K562 (cell line): Measurements from ENCODE around the gene CACNA2D2. TPM values are rescaled to one million over a fixed set of nuclear protein-coding genes. Genes with fewer than 3 reads are reported as not detected.

Source experiments
- ATAC-seq: fragments of 200-7000 bp; cut with Tn5 transposase; 3 replicates; pipeline ENCODE4 v1.9.1; 2020; ENCODE audit warnings: moderate library complexity
- BruUV-seq: library from RNA; stranded (reverse); fragments of 400-500 nt; replicated peaks from 2 replicates; lab custom pipeline; 2021; lab: Mats Ljungman, UMichigan
- CTCF ChIA-PET: fragments of 300-600 bp; formaldehyde crosslinking; extraction: SDS; loops from one replicate; lab custom pipeline; 2021; ENCODE audit warnings: low intra/inter-chr PET ratio; lab: Yijun Ruan, JAX
- POLR2A ChIA-PET: fragments of 300-600, 350-650 bp; sonication (Branson Sonifier 250); formaldehyde crosslinking; extraction: SDS; loops from one replicate; lab custom pipeline; 2021; ENCODE audit warnings: antibody characterized with exemption, inconsistent platforms; lab: Yijun Ruan, JAX
- DNase-seq, 4 experiments: peaks; one replicate each; pipeline versions ENCODE4 v3.0.0 to v3.0.0-alpha.2; 2011 to 2018; ENCODE audit warnings: low spot score in 3 of 4, mixed read lengths in 3 of 4; ENCODE audit errors: extremely low read depth in 1 of 4
- FAIRE-seq: peaks from 2 replicates; lab custom pipeline; 2011; peaks lifted over from hg19 to GRCh38; lab: Jason Lieb, UNC
- H2AFZ ChIP-seq: 2 replicates; pipeline ENCODE4 v1.6.0; 2011; ENCODE audit warnings: low read depth, low read length, control low read depth, inconsistent platforms
- H3K27ac ChIP-seq: fragments of 200-600 bp; 3 replicates; pipeline ENCODE4 v1.8.0; 2011; ENCODE audit warnings: low read depth, mild to moderate bottlenecking, control low read depth, inconsistent platforms, low read length, moderate library complexity, mixed read lengths; ENCODE audit errors: extremely low read depth
- H3K27me3 ChIP-seq, 2 experiments: fragments of 300-600 bp in 1 of 2; 2 replicates in 1 of 2; 3 replicates in 1 of 2; pipeline versions ENCODE4 v1.6.0 to v1.8.0; 2011; ENCODE audit warnings: inconsistent platforms in 2 of 2, low read length in 2 of 2, mild to moderate bottlenecking in 1 of 2, mixed read lengths in 1 of 2, moderate library complexity in 1 of 2; ENCODE audit not compliant: control insufficient read depth in 2 of 2, insufficient read depth in 2 of 2
- H3K36me3 ChIP-seq: fragments of 300-600 bp; 3 replicates; pipeline ENCODE4 v1.8.0; 2011; ENCODE audit warnings: mild to moderate bottlenecking, low read length, inconsistent platforms; ENCODE audit not compliant: control insufficient read depth, insufficient read depth
- H3K4me1 ChIP-seq, 2 experiments: fragments of 200-600 bp in 1 of 2; replicated peaks in 1 of 2; 2 replicates in 1 of 2; 3 replicates in 1 of 2; pipeline versions ENCODE4 v1.5.1 to v1.8.0; 2011; ENCODE audit warnings: inconsistent platforms in 2 of 2, low read length in 2 of 2, mild to moderate bottlenecking in 1 of 2, mixed read lengths in 1 of 2, moderate library complexity in 1 of 2; ENCODE audit not compliant: control insufficient read depth in 2 of 2, insufficient read depth in 2 of 2
- H3K4me2 ChIP-seq: 2 replicates; pipeline ENCODE4 v1.6.1; 2011; ENCODE audit warnings: low read length, control low read depth, inconsistent platforms, mixed read lengths; ENCODE audit not compliant: insufficient read depth
- H3K4me3 ChIP-seq: fragments of 200-600 bp; sonication (generic), shearing (Covaris generic); 2 replicates; pipeline ENCODE4 v1.5.1; 2016; ENCODE audit warnings: control low read depth, inconsistent platforms
- H3K79me2 ChIP-seq: fragments of 200-600 bp; 3 replicates; pipeline ENCODE4 v1.8.0; 2011; ENCODE audit warnings: low read length, inconsistent platforms; ENCODE audit not compliant: control insufficient read depth, insufficient read depth
- H3K9ac ChIP-seq, 2 experiments: 2 replicates each; pipeline versions ENCODE4 v1.6.0 to v1.6.1; 2011; ENCODE audit warnings: low read depth in 2 of 2, low read length in 2 of 2, control low read depth in 1 of 2, inconsistent platforms in 1 of 2, mild to moderate bottlenecking in 1 of 2, mixed read lengths in 1 of 2; ENCODE audit not compliant: insufficient read depth in 1 of 2
- H3K9me1 ChIP-seq: one replicate; pipeline ENCODE4 v1.6.0; 2011; ENCODE audit warnings: inconsistent platforms, mild to moderate bottlenecking, low read length, moderate library complexity; ENCODE audit not compliant: control insufficient read depth, insufficient read depth
- H3K9me3 ChIP-seq: replicated peaks from 2 replicates; pipeline ENCODE4 v1.5.1; 2011; ENCODE audit warnings: low read depth, low read length, inconsistent platforms; ENCODE audit not compliant: control insufficient read depth, insufficient read depth
- H4K20me1 ChIP-seq: replicated peaks from 2 replicates; pipeline ENCODE4 v1.6.1; 2011; ENCODE audit warnings: low read length, inconsistent platforms, mixed read lengths; ENCODE audit not compliant: control insufficient read depth, insufficient read depth
- FIP1L1 ChIP-seq: fragments of 200-400 bp; formaldehyde crosslinking; IDR thresholded peaks from 2 replicates; pipeline ENCODE4 v1.6.1; 2018; ENCODE audit warnings: mild to moderate bottlenecking, low read depth, low read length; ENCODE audit not compliant: poor library complexity, severe bottlenecking
- FOXP1 ChIP-seq: sonication (generic); formaldehyde crosslinking; IDR thresholded peaks from 2 replicates; pipeline ENCODE4 v1.8.0; 2022; ENCODE audit warnings: mild to moderate bottlenecking, missing genetic modification reagents
- MCM3 ChIP-seq: fragments of 450-650 bp; IDR thresholded peaks from 2 replicates; pipeline ENCODE4 v1.6.1; 2016
- MEIS2 ChIP-seq: fragments of 450-650 bp; IDR thresholded peaks from 2 replicates; pipeline ENCODE4 v1.6.1; 2014; ENCODE audit warnings: mild to moderate bottlenecking; ENCODE audit not compliant: partially characterized antibody
- NFIC ChIP-seq: fragments of 450-650 bp; IDR thresholded peaks from 2 replicates; pipeline ENCODE4 v1.6.1; 2017; ENCODE audit warnings: mild to moderate bottlenecking, inconsistent platforms
- RBM25 ChIP-seq: fragments of 200-400 bp; formaldehyde crosslinking; IDR thresholded peaks from 2 replicates; pipeline ENCODE4 v1.6.1; 2018; ENCODE audit warnings: low read length, low read depth, moderate library complexity; ENCODE audit not compliant: severe bottlenecking
- RUNX1 ChIP-seq: sonication (generic); IDR thresholded peaks from 2 replicates; pipeline ENCODE4 v1.6.1; 2016; ENCODE audit warnings: antibody characterized with exemption, low read depth
- ZBTB7A ChIP-seq: IDR thresholded peaks from 2 replicates; pipeline ENCODE4 v1.6.1; 2011; ENCODE audit warnings: low read depth, mild to moderate bottlenecking, low read length, moderate library complexity, borderline replicate concordance; ENCODE audit not compliant: control insufficient read depth
- ZNF324 ChIP-seq: fragments of 250-450 bp; sonication (Bioruptor Pico); IDR thresholded peaks from 2 replicates; pipeline ENCODE4 v1.4.0; 2020; ENCODE audit warnings: mild to moderate bottlenecking
- ZNF77 ChIP-seq: fragments of 250-450 bp; sonication (Bioruptor Pico); IDR thresholded peaks from 2 replicates; pipeline ENCODE4 v1.5.0; 2020
- ZSCAN29 ChIP-seq: fragments of 450-650 bp; IDR thresholded peaks from 2 replicates; pipeline ENCODE4 v1.6.1; 2017
- WGBS: fragments of 100-300 bp; shearing (Covaris generic); methylation state at CpG from one replicate; pipeline ENCODE4 v1.1.6; 2016; ENCODE audit warnings: low coverage, mixed read lengths; ENCODE audit not compliant: insufficient coverage; ENCODE audit errors: missing lambda C conversion rate; 5-methylcytosine and 5-hydroxymethylcytosine counted together
- in situ Hi-C: fragments of 300-500 bp; cut with MboI; formaldehyde crosslinking; loops from 4 replicates; pipeline ENCODE4 v1.15.0; 2018; ENCODE audit warnings: inconsistent platforms, mixed read lengths
- intact Hi-C: fragments of 100-400 bp; cut with micrococcal nuclease; formaldehyde crosslinking; loops from 2 replicates; pipeline ENCODE4 v1.14.2; 2022
- polyA plus RNA-seq, 8 experiments: library from polyadenylated mRNA; depleted of rRNA in 4 of 8; stranded (reverse) in 5 of 8; unstranded in 3 of 8; fragments of >200 nt; fragmentation: Nextera tagmentation in 2 of 8; fragmentation: Illumina TruSeq in 1 of 8; extraction: Ambion mirVana in 2 of 8; extraction: Trizol in 1 of 8; gene quantifications; 2 replicates each; pipeline versions ENCODE4 v1.2.1 to v1.2.3, GENCODE V29; 2011 to 2014; ENCODE audit warnings: inconsistent platforms in 1 of 8, missing spikeins in 1 of 8
- total RNA-seq, 7 experiments: library from RNA; depleted of rRNA in 6 of 7; stranded (reverse); fragments of >200 nt in 6 of 7; fragmentation: Illumina TruSeq in 2 of 7; extraction: Trizol in 2 of 7; gene quantifications; 2 replicates each; pipeline versions ENCODE4 v1.2.1 to v1.2.3, GENCODE V29; 2011 to 2021; ENCODE audit warnings: low replicate concordance in 1 of 7
- TF ChIP-seq, protein P1 (sequence below): fragments of 250-450 bp; sonication (Bioruptor Pico); IDR thresholded peaks from 2 replicates; pipeline ENCODE4 v1.8.0; 2022; ENCODE audit warnings: inconsistent platforms, mild to moderate bottlenecking, moderate library complexity, borderline replicate concordance
- TF ChIP-seq, protein P2 (sequence below): sonication (generic); formaldehyde crosslinking; IDR thresholded peaks from 2 replicates; pipeline ENCODE4 v1.5.0; 2020; ENCODE audit warnings: missing genetic modification reagents

CACNA2D2 gene
- total and polyA plus RNA-seq, 9 of the 15 experiments (the other 6 are each of a cell fraction or from before 2014, with no cell fraction given) = 0.11 to 0.58 (median 0.36) TPM; not detected in 2

DNA sequence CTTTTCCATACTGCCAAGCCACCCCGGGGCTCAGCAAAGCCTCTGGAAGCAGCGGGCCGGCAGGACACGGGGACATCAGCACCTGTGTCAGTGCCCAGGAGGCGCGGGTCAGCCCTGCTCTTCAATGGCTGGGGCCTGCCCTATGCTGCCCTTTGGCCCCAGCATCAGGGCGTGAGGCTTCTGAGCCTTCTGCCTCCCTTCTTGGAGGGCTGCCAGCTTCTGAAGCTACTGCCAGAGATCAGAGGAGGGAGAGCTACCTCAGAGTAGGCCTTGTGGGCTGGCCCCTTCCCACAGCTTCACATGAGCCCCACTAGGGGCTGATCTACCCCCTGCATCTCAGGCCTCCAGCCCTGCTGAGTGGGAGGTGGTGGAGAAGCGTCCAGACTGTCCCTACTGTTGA is 131.1 kb downstream of the CACNA2D2 start:
- Histone ChIP-seq H3K4me3 (no peak overlapping the region), H2AFZ (no peak overlapping the region), H3K4me1 (peaks cover 13 to 41% of the 10 kb centered on the region in 2 experiments; a peak in 4 of 5 replicates), H3K36me3 (no peaks in the 10 kb centered on the region), H3K27me3 (no peaks in the 10 kb centered on the region), H3K4me2 (no peak overlapping the region), H3K79me2 (no peaks in the 10 kb centered on the region), H4K20me1 (no peaks in the 10 kb centered on the region), H3K9ac (peak overlapping the region in 1 of 2 experiments; percentile 71; a peak in 2 of 4 replicates), H3K9me1 (no peaks in the 10 kb centered on the region), H3K27ac (no peak overlapping the region), H3K9me3 (no peaks in the 10 kb centered on the region)
- BruUV-seq = no TSS peak
- FAIRE-seq (peak; percentile 78), ATAC-seq (peak; percentile 69), DNase-seq (peak; percentile 60 to 70 (median 66))
- WGBS = 6% methylated on average over 8 of the region's 8 CpGs
- ChIA-PET POLR2A (no interaction called here), CTCF (no interaction called here)
- in situ Hi-C loops (no loop called here), intact Hi-C loops (loop anchor here (5.0 kb wide), 1 partner anchor 170 kb away; no protein-coding TSS in a partner anchor)
- TF ChIP-seq ZNF77 (CRISPR knock-in tag) (no peak), FOXP1 (CRISPR knock-in tag) (no peak), RUNX1 (no peak), NFIC (peak; percentile 85), RBM25 (no peak), MEIS2 (no peak), ZSCAN29 (no peak), ZNF324 (CRISPR knock-in tag) (no peak), MCM3 (no peak), FIP1L1 (no peak), ZBTB7A (0 out of 2 replicates have a peak, but pooled peaks have one; percentile 33)
- TF ChIP-seq, protein P1, sequence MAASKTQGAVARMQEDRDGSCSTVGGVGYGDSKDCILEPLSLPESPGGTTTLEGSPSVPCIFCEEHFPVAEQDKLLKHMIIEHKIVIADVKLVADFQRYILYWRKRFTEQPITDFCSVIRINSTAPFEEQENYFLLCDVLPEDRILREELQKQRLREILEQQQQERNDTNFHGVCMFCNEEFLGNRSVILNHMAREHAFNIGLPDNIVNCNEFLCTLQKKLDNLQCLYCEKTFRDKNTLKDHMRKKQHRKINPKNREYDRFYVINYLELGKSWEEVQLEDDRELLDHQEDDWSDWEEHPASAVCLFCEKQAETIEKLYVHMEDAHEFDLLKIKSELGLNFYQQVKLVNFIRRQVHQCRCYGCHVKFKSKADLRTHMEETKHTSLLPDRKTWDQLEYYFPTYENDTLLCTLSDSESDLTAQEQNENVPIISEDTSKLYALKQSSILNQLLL = no peak
- TF ChIP-seq, protein P2, sequence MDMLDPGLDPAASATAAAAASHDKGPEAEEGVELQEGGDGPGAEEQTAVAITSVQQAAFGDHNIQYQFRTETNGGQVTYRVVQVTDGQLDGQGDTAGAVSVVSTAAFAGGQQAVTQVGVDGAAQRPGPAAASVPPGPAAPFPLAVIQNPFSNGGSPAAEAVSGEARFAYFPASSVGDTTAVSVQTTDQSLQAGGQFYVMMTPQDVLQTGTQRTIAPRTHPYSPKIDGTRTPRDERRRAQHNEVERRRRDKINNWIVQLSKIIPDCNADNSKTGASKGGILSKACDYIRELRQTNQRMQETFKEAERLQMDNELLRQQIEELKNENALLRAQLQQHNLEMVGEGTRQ (CRISPR knock-in tag) = no peak
